HG03064 (cell line): Measurements from ENCODE around the gene MT4.

ENCODE experiments used
- ATAC-seq: cut with Tn5 transposase; IDR thresholded peaks from one replicate; pipeline ENCODE4 v1.9.1; 2021; ENCODE audit warnings: low read depth; ENCODE audit not compliant: unreplicated experiment

MT4 gene

DNA sequence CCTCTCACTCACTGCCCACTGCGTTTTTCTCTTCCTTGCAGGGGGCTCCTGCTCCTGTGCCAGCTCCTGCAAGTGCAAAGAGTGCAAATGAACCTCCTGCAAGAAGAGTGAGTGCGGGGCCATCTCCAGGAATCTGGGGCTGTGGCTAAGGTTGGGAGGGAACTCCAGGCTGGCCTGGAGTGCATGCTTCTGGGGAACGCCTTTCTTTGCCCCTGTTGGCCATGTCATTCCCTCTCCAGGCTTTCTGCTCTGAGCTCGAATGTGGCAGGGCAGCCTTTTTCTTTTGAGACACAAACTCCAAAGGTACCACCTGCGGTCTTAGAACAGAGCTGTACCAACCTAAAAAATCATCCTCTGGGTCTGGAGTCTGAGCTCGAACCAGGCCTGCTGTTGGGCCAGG lies 53.3 kb downstream of the MT4 start:
- ATAC-seq: no peak
